Measurements from ENCODE around the gene MGAT4A.
"Not testable (repeated sequence)": the region's sequence is repeated elsewhere in the genome, so short reads cannot be mapped to it uniquely, and the experiment has no call there.

Gene MGAT4A

DNA sequence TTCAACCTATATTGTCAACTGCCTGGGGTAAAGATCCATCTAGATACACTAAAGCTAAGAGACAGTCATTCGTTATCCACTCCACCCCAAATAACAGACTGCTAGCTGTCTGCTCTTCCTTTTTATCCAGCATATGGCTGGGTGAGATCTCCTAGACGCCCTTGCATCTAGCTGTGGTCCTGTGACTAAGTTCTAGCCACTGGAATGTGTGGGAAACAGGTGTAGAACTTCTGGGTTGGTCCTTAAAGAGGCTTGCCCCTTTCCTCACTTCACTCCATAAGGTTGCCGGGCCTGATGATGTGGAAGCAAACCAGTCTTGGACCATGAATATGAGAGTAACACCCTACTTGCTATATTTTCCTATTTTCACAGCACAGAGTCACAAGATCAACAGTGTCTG, 125.9 kb downstream of the MGAT4A start:
- H2AFZ ChIP-seq (ENCODE audit: low read length, unreplicated experiment), result no peak overlapping the region
- H3K4me3 ChIP-seq (ENCODE audit: low read depth, low read length), result no peak overlapping the region
- H3K4me1 ChIP-seq (ENCODE audit: control insufficient read depth, insufficient read depth, low read length, unreplicated experiment), result peaks cover 17% of the 10 kb centered on the region
- H3K27me3 ChIP-seq (ENCODE audit: insufficient read depth, low read length), result no peaks in the 10 kb centered on the region
- no peak overlapping the region for H3K27ac ChIP-seq (ENCODE audit: low read depth, low read length)
- peaks cover 7% of the 10 kb centered on the region for H3K36me3 ChIP-seq (ENCODE audit: insufficient read depth, low read length)
- H3K79me2 ChIP-seq (ENCODE audit: control insufficient read depth, insufficient read depth, low read length, unreplicated experiment), result peaks cover 46% of the 10 kb centered on the region

- Histone ChIP-seq H3K79me2 (ENCODE audit: control insufficient read depth, insufficient read depth, low read length, unreplicated experiment) (peaks cover 41% of the 10 kb centered on the region), H3K27ac (ENCODE audit: low read depth, low read length) (no peak overlapping the region), H3K27me3 (ENCODE audit: insufficient read depth, low read length) (no peaks in the 10 kb centered on the region), H3K4me3 (ENCODE audit: low read depth, low read length) (no peak overlapping the region), H2AFZ (ENCODE audit: low read length, unreplicated experiment) (no peak overlapping the region), H3K4me1 (ENCODE audit: control insufficient read depth, insufficient read depth, low read length, unreplicated experiment) (peaks cover 16% of the 10 kb centered on the region), H3K36me3 (ENCODE audit: insufficient read depth, low read length) (peaks cover 6% of the 10 kb centered on the region)
These were observed 126.4 kb downstream of the MGAT4A start for GRCh38 chr2:98604547-98604946.

DNA sequence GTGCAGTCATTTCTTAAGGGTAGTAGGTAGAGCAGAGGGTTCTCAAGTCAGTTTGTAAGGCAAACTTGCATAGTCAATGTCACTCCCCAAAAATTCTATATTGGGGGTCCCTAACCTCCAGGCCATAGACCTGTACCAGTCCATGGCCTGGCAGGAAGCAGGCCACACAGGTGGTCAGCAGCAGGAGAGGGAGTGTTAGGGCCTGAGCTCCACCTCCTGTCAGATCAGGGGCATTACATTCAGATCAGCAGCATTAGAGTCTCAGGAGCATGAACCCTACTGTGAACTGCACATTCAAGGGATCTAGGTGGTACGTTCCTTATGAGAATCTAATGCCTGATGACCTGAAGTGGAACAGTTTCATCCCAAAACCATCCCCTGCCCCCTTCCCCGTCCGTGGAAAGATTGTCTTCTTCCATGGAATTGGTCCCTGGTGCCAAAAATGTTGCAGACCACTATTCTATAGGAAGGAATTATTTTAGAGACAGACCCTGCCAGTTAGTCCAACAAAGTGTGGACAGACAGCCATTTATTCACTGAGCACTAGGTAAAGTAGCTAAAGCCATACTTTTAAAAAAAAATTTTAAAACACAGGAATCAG, 129.3 kb downstream of the MGAT4A start:
- peaks cover 15% of the 10 kb centered on the region for H3K36me3 ChIP-seq (ENCODE audit: insufficient read depth, low read length)
- H3K27ac ChIP-seq (ENCODE audit: low read depth, low read length), result no peak overlapping the region
- peaks cover 19% of the 10 kb centered on the region for H3K4me1 ChIP-seq (ENCODE audit: control insufficient read depth, insufficient read depth, low read length, unreplicated experiment)
- no peak overlapping the region for H2AFZ ChIP-seq (ENCODE audit: low read length, unreplicated experiment)
- no peaks in the 10 kb centered on the region for H3K27me3 ChIP-seq (ENCODE audit: insufficient read depth, low read length)
- peaks cover 18% of the 10 kb centered on the region for H3K79me2 ChIP-seq (ENCODE audit: control insufficient read depth, insufficient read depth, low read length, unreplicated experiment)
- H3K4me3 ChIP-seq (ENCODE audit: low read depth, low read length), result no peak overlapping the region

DNA sequence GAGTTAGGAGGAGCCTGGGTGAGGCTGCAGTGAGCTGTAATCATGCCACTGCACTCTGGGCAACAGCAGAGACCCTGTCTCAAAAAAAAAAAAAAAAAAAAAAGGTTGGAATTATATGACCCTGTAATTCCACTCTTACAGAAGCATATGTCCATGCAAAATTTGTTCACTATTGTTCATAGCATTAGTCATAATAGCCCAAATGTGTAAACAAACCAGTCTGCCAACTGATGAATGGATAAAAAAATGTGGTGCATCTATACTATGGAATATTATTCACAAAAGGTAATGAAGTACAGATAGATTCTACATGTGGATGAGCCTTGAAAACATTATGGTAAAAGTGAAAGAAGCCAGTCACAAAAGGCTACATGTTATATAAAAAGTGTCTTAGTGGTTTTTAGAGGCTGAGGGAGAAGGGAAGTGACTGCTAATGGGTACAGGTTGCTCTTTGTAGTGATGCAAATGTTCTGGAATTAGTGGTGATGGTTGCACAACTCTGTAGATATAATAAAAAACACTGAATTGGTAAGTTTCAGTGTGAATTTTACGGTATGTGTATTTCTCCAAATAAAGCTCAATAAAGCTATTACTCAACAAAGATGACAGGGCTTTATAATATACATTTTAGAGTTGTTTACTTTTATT, 132.0 kb downstream of the MGAT4A start:
- peaks cover 2% of the 10 kb centered on the region for H3K79me2 ChIP-seq (ENCODE audit: control insufficient read depth, insufficient read depth, low read length, unreplicated experiment)
- peak overlapping the region; percentile 78 for H3K27ac ChIP-seq (ENCODE audit: low read depth, low read length)
- no peak overlapping the region for H2AFZ ChIP-seq (ENCODE audit: low read length, unreplicated experiment)
- peaks cover 25% of the 10 kb centered on the region for H3K36me3 ChIP-seq (ENCODE audit: insufficient read depth, low read length)
- peaks cover 18% of the 10 kb centered on the region for H3K4me1 ChIP-seq (ENCODE audit: control insufficient read depth, insufficient read depth, low read length, unreplicated experiment)
- no peak overlapping the region for H3K4me3 ChIP-seq (ENCODE audit: low read depth, low read length)
- no peaks in the 10 kb centered on the region for H3K27me3 ChIP-seq (ENCODE audit: insufficient read depth, low read length)

DNA sequence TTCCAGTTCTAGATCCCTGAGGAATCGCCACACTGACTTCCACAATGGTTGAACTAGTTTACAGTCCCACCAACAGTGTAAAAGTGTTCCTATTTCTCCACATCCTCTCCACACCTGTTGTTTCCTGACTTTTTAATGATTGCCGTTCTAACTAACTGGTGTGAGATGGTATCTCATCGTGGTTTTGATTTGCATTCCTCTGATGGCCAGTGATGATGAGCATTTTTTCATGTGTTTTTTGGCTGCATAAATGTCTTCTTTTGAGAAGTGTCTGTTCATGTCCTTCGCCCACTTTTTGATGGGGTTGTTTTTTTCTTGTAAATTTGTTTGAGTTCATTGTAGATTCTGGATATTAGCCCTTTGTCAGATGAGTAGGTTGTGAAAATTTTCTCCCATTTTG, 136.3 kb downstream of the MGAT4A start:
- not testable (repeated sequence) for H2AFZ ChIP-seq (ENCODE audit: low read length, unreplicated experiment); H3K27ac ChIP-seq (ENCODE audit: low read depth, low read length); H3K79me2 ChIP-seq (ENCODE audit: control insufficient read depth, insufficient read depth, low read length, unreplicated experiment); H3K27me3 ChIP-seq (ENCODE audit: insufficient read depth, low read length); H3K4me3 ChIP-seq (ENCODE audit: low read depth, low read length)
- peaks cover 21% of the 10 kb centered on the region; the same call in 1 of the 2 replicates for H3K36me3 ChIP-seq (ENCODE audit: insufficient read depth, low read length)
- peaks cover 15% of the 10 kb centered on the region for H3K4me1 ChIP-seq (ENCODE audit: control insufficient read depth, insufficient read depth, low read length, unreplicated experiment)

DNA sequence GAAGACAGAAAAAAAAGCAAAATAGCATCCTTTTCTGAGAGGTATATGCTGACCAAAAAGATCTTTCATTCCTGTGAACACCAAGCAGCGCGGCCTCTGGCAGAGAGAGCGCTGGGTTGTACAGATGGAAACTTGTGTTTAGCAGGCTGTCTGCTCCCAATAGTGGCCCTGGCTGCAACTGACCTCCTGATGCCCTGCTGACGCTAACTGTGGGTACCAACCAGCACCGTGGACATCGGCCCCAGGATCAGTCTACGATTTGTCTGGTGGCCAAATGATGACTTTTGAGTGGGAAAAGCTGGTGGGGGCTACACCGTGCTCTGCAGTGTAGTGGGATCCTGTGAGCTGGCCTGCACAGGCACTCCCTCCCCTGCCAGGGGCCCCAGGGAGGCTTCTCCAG, 138.4 kb downstream of the MGAT4A start:
- Histone ChIP-seq H3K79me2 (ENCODE audit: control insufficient read depth, insufficient read depth, low read length, unreplicated experiment) (peaks cover 2% of the 10 kb centered on the region), H3K27ac (ENCODE audit: low read depth, low read length) (no peak overlapping the region), H3K4me3 (ENCODE audit: low read depth, low read length) (no peak overlapping the region)

GRCh38 chr2:98589489-98589888, 141.4 kb downstream of the MGAT4A start:
- H2AFZ ChIP-seq (ENCODE audit: low read length, unreplicated experiment), result no peak overlapping the region
- no peaks in the 10 kb centered on the region for H3K4me1 ChIP-seq (ENCODE audit: control insufficient read depth, insufficient read depth, low read length, unreplicated experiment)
- no peak overlapping the region for H3K27ac ChIP-seq (ENCODE audit: low read depth, low read length)
- no peaks in the 10 kb centered on the region for H3K79me2 ChIP-seq (ENCODE audit: control insufficient read depth, insufficient read depth, low read length, unreplicated experiment)
- H3K27me3 ChIP-seq (ENCODE audit: insufficient read depth, low read length), result no peaks in the 10 kb centered on the region
- H3K36me3 ChIP-seq (ENCODE audit: insufficient read depth, low read length), result peaks cover 6% of the 10 kb centered on the region; the same call in 1 of the 2 replicates
- no peak overlapping the region for H3K4me3 ChIP-seq (ENCODE audit: low read depth, low read length)

More for the DNA sequence above, 138.4 kb downstream of the MGAT4A start:
- H3K36me3 ChIP-seq (ENCODE audit: insufficient read depth, low read length), result peaks cover 15% of the 10 kb centered on the region; the same call in 1 of the 2 replicates
- H3K4me1 ChIP-seq (ENCODE audit: control insufficient read depth, insufficient read depth, low read length, unreplicated experiment), result no peaks in the 10 kb centered on the region
- H3K27me3 ChIP-seq (ENCODE audit: insufficient read depth, low read length), result no peaks in the 10 kb centered on the region
- no peak overlapping the region for H2AFZ ChIP-seq (ENCODE audit: low read length, unreplicated experiment)

DNA sequence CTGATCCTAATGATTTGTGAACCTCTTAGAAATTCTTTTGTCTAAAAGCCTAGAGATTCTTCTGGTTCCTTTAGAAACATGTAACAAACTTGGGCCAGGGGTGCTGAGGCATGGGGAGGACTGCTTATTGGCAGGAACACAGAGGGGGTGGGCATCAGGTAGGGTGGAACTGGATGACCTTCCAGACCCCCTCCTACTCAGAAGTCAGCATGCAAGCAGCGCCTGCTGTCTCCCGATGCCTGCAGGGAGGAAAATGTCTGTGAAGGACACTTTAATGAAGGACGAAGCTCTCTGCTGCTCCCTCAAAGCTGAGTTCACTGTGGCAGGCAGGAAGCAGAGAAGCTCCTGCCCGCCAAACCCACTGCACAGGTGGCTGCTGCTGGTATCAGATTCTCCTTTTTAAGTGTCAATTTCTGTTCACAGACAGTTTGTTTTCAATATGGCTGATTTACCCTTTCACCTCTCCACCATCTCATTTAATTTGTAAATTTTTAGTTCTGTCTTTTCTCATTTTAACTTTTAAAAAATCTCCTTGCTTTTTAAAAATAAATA, 142.0 kb downstream of the MGAT4A start:
- no peak overlapping the region for H3K4me3 ChIP-seq (ENCODE audit: low read depth, low read length)
- H2AFZ ChIP-seq (ENCODE audit: low read length, unreplicated experiment), result no peak overlapping the region
- H3K27me3 ChIP-seq (ENCODE audit: insufficient read depth, low read length), result no peaks in the 10 kb centered on the region
- no peak overlapping the region for H3K27ac ChIP-seq (ENCODE audit: low read depth, low read length)
- no peaks in the 10 kb centered on the region for H3K4me1 ChIP-seq (ENCODE audit: control insufficient read depth, insufficient read depth, low read length, unreplicated experiment)
- H3K79me2 ChIP-seq (ENCODE audit: control insufficient read depth, insufficient read depth, low read length, unreplicated experiment), result no peaks in the 10 kb centered on the region
- H3K36me3 ChIP-seq (ENCODE audit: insufficient read depth, low read length), result peaks cover 3% of the 10 kb centered on the region; the same call in 1 of the 2 replicates

DNA sequence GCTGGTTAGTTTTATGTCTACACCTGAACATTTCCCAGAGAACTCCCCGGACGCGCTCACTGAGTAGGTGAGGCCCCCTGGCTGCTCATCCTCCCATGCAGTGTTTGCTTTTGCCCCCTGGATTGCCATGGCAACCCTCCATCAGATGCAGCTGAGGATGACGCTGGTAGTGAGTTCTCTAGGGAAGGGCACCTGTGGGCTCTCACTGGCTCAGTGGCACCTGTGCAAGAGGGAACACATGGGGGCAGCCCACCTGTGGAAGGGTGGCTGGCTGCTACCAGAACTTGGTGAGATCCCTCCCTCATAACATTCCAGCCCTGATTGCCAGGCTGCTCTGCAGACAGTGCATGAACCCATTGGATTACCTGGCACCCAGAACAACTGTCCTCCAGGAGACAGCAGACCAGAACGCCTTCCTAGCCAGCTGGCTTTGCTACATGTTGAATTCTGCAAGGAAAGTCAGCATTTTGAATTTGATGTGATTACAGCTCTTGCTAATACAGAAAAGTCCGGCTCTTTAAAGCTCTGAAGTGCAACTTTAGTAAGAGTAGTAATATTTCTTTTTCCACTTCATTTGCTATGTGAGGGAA, 144.3 kb downstream of the MGAT4A start:
- Histone ChIP-seq H3K27me3 (ENCODE audit: insufficient read depth, low read length) (no peaks in the 10 kb centered on the region), H3K27ac (ENCODE audit: low read depth, low read length) (no peak overlapping the region), H2AFZ (ENCODE audit: low read length, unreplicated experiment) (no peak overlapping the region), H3K4me1 (ENCODE audit: control insufficient read depth, insufficient read depth, low read length, unreplicated experiment) (no peaks in the 10 kb centered on the region), H3K4me3 (ENCODE audit: low read depth, low read length) (no peak overlapping the region), H3K79me2 (ENCODE audit: control insufficient read depth, insufficient read depth, low read length, unreplicated experiment) (no peaks in the 10 kb centered on the region), H3K36me3 (ENCODE audit: insufficient read depth, low read length) (no peaks in the 10 kb centered on the region)

GRCh38 chr2:98585386-98585785, 145.5 kb downstream of the MGAT4A start:
- Histone ChIP-seq H3K27ac (ENCODE audit: low read depth, low read length) (no peak overlapping the region), H3K4me1 (ENCODE audit: control insufficient read depth, insufficient read depth, low read length, unreplicated experiment) (no peaks in the 10 kb centered on the region), H3K79me2 (ENCODE audit: control insufficient read depth, insufficient read depth, low read length, unreplicated experiment) (no peaks in the 10 kb centered on the region), H2AFZ (ENCODE audit: low read length, unreplicated experiment) (no peak overlapping the region), H3K4me3 (ENCODE audit: low read depth, low read length) (no peak overlapping the region), H3K27me3 (ENCODE audit: insufficient read depth, low read length) (no peaks in the 10 kb centered on the region), H3K36me3 (ENCODE audit: insufficient read depth, low read length) (no peaks in the 10 kb centered on the region)
